GM20000 (cell line): ENCODE measurements around the gene TMEM200B.
"Not testable (repeated sequence)": the region's sequence is repeated elsewhere in the genome, so short reads cannot be mapped to it uniquely, and the experiment has no call there.

ENCODE experiments used
- DNase-seq: peaks from one replicate; pipeline ENCODE4 v3.0.0; 2012; ENCODE audit warnings: low spot score
- TF ChIP-seq, protein P1 (sequence below): IDR thresholded peaks from 2 replicates; pipeline ENCODE4 v1.5.1; 2012; ENCODE audit warnings: mild to moderate bottlenecking, control low read depth; ENCODE audit errors: extremely low read depth, missing control alignments

TMEM200B gene

DNA sequence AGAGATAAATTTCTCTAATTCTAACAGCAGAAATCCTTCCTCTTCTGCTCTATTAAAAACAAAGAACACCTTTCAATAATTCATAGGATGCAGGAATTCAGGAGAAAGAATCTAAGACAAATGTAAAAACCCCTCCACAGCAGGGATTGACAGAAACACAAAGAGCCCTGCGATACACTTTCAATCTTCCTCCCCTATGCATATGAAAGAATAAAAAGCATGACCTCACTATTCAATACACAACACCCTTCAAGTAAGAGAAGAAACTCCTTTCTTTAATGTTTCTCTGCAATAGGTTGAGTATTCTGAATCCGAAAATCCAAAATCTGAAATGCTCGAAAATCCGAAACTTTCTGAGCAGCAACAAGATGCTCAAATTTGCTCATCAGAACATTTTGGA lies 40.9 kb upstream of the TMEM200B start:
- TF ChIP-seq, protein P1, sequence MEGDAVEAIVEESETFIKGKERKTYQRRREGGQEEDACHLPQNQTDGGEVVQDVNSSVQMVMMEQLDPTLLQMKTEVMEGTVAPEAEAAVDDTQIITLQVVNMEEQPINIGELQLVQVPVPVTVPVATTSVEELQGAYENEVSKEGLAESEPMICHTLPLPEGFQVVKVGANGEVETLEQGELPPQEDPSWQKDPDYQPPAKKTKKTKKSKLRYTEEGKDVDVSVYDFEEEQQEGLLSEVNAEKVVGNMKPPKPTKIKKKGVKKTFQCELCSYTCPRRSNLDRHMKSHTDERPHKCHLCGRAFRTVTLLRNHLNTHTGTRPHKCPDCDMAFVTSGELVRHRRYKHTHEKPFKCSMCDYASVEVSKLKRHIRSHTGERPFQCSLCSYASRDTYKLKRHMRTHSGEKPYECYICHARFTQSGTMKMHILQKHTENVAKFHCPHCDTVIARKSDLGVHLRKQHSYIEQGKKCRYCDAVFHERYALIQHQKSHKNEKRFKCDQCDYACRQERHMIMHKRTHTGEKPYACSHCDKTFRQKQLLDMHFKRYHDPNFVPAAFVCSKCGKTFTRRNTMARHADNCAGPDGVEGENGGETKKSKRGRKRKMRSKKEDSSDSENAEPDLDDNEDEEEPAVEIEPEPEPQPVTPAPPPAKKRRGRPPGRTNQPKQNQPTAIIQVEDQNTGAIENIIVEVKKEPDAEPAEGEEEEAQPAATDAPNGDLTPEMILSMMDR, result no peak
- no peak for DNase-seq

DNA sequence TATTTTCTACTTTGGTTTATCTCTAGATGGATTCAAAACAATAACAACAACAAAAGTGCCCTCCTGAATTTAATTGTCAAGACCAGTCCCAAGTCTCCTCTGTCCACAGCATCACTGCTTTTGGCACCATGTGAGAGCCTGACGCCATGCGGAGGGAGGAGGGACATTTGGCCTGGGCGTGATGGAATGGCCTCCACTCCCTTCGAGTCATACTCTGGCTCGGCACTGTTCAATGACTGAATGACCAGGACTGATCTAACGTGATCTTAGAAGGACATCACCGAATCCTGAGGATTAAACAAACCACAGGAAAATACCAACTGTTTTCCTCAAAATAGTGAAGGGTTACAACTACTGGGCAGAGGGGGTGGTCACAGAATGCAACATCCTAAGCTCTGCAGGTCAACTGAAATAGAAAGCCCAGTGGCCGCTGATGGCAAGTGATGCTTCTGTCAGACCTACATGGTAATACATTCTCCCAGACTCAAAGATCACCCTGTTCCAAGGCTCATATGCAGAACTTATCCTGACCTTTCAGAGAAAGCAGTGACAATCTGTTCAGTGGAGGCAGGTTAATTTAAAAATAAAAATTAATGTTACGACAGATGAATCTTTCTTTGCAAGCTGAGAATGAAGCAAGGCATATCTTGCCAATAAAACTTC lies 38.9 kb upstream of the TMEM200B start:
- TF ChIP-seq, protein P1, result no peak
- DNase-seq, result no peak

- TF ChIP-seq, protein P1, result no peak
Measured at GRCh38 chr1:29162025-29162424, 38.3 kb upstream of the TMEM200B start.

DNA sequence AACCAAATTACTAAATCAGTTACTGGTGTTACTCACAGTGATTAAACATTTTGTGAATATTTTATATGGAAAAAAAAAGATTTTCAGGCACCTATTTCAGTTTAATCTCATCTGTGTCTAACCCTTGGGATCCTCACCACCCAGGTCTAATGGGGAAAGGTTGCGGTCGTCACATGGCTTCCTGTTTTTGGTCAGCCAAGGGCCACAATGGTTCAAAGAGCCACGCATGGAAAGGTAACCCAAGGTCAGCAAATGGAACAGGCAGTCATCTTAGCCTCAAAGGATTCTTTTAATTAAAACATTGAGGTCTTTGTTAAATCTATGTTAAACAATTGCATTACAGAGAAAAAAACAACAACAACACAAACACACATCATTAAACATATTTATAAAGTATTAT lies 36.1 kb upstream of the TMEM200B start:
- DNase-seq, result no peak
- TF ChIP-seq, protein P1, result no peak

More at GRCh38 chr1:29162025-29162424, 38.3 kb upstream of the TMEM200B start:
- DNase-seq, result no peak

GRCh38 chr1:29157269-29157601 lies 33.5 kb upstream of the TMEM200B start:
- DNase-seq, result no peak
- TF ChIP-seq, protein P1, result no peak

DNA sequence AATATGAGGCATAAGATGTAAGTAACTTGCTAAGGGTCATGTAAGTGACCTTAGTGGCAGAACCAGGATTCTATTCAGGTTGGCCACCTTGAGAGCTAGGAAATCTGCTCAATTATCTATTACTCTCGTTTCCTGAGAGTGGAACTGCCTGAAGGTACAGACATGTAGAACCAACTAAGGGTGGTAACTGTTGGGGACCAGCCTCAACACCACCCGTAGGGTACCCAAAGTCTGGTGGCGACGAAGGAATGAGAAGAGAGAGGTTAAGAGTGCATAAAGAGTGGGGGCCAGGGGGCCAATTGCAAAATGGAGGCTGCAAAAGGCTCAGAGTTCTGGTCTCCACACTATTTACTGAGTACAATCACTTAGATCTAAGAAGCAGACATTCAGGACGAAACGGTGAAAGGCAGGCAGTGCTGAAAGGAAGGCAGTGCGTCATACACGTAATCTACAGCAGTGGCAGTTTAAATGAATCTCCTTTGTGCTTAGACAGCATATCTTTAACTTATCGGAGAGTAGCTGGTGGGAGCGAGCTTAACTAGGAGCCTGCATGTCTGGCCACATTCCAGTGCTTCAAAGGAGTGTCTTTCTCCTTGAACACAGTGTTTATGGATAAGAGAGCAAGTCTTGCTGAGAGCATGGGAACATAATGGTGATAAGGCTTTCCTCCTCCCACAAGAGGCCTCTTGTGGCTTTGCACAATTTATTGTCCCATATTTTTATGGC lies 33.0 kb upstream of the TMEM200B start:
- TF ChIP-seq, protein P1, result no peak
- no peak for DNase-seq

DNA sequence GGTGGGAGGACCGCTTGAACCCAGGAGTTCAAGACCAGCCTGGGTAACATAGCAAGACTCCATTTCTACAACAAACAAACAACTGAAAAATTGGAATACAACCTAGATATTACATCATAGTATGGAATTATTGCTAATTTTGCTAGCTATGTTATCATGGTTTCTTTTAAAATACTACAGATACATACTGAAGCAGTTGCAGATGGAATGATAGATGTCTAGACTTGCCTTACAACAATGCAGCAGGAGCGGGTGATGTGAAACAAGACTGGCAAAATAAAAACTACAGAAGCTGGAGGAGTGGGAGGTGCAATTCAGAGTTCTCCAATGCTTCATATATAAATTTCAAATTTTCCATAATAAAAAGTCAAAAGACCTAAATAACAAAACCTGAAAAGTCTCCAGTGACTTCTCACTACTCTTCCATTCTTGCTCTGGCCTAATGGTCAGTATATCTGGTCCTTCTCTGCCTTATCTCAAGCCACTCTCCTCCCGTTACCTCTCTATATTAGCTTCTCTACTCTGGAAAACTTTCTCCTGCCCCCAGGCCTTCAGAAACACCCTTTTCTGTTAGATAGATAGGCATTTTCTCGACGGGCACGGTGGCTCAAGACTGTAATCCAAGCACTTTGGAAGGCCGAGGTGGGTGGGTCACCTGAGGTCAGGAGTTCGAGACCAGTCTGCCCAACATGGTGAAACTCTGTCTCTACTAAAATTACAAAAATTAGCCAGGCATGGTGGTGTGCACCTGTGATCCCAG lies 28.5 kb upstream of the TMEM200B start:
- no peak for DNase-seq
- TF ChIP-seq, protein P1, result no peak

- DNase-seq, result not testable (repeated sequence)
Measured at GRCh38 chr1:29150346-29150745, 26.6 kb upstream of the TMEM200B start.
